Keratinocyte (primary cell): Measurements from ENCODE around the gene DIO3. TPM values are rescaled to one million over a fixed set of nuclear protein-coding genes. Genes with fewer than 3 reads are reported as not detected.

ENCODE experiments used
- DNase-seq: peaks from one replicate; pipeline ENCODE4 v3.0.0-alpha.2; 2011; ENCODE audit warnings: low read depth, missing footprints, low spot score
- FAIRE-seq: peaks from 2 replicates; lab custom pipeline; 2011; peaks lifted over from hg19 to GRCh38; lab: Jason Lieb, UNC
- H2AFZ ChIP-seq: 2 replicates; pipeline ENCODE4 v1.6.0; 2012; ENCODE audit warnings: low read length, control low read depth, inconsistent platforms; ENCODE audit not compliant: control insufficient read depth
- H3K27ac ChIP-seq: 2 replicates; pipeline ENCODE4 v1.5.1; 2011; ENCODE audit warnings: low read length; ENCODE audit not compliant: control insufficient read depth, insufficient read depth
- H3K27me3 ChIP-seq: 3 replicates; pipeline ENCODE4 v1.6.0; 2011; ENCODE audit warnings: low read length; ENCODE audit not compliant: control insufficient read depth, insufficient read depth; ENCODE audit errors: extremely low read depth
- H3K36me3 ChIP-seq, 2 experiments: 2 replicates in 1 of 2; 3 replicates in 1 of 2; pipeline ENCODE4 v1.5.1; 2011; ENCODE audit warnings: low read length in 2 of 2, mild to moderate bottlenecking in 1 of 2; ENCODE audit not compliant: control insufficient read depth in 2 of 2, insufficient read depth in 2 of 2; ENCODE audit errors: extremely low read depth in 1 of 2
- H3K4me1 ChIP-seq: 3 replicates; pipeline ENCODE4 v1.5.1; 2011; ENCODE audit warnings: low read length; ENCODE audit not compliant: control insufficient read depth, insufficient read depth; ENCODE audit errors: extremely low read depth
- H3K4me2 ChIP-seq: 3 replicates; pipeline ENCODE4 v1.6.0; 2011; ENCODE audit warnings: low read depth, low read length; ENCODE audit not compliant: control insufficient read depth, insufficient read depth; ENCODE audit errors: extremely low read depth
- H3K4me3 ChIP-seq, 3 experiments: fragments of 200-600 bp in 1 of 3; sonication (generic) in 1 of 3; 2 replicates in 2 of 3; 3 replicates in 1 of 3; pipeline ENCODE4 v1.5.1; 2011 to 2016; ENCODE audit warnings: low read length in 3 of 3, mild to moderate bottlenecking in 3 of 3, control low read depth in 2 of 3, inconsistent platforms in 1 of 3, low read depth in 1 of 3, mixed read lengths in 1 of 3, mixed run types in 1 of 3, moderate library complexity in 1 of 3; ENCODE audit not compliant: control insufficient read depth in 2 of 3, insufficient read depth in 2 of 3; ENCODE audit errors: extremely low read depth in 1 of 3
- H3K79me2 ChIP-seq: 2 replicates; pipeline ENCODE4 v1.6.0; 2012; ENCODE audit warnings: low read length; ENCODE audit not compliant: control insufficient read depth, insufficient read depth
- H3K9ac ChIP-seq: 3 replicates; pipeline ENCODE4 v1.6.0; 2011; ENCODE audit warnings: low read length; ENCODE audit not compliant: control insufficient read depth, insufficient read depth; ENCODE audit errors: extremely low read depth
- H3K9me1 ChIP-seq: 3 replicates; pipeline ENCODE4 v1.6.0; 2011; ENCODE audit warnings: low read length; ENCODE audit not compliant: control insufficient read depth, insufficient read depth; ENCODE audit errors: extremely low read depth
- H3K9me3 ChIP-seq: 2 replicates; pipeline ENCODE4 v1.5.1; 2012; ENCODE audit warnings: low read depth, low read length; ENCODE audit not compliant: control insufficient read depth
- H4K20me1 ChIP-seq: 3 replicates; pipeline ENCODE4 v1.6.0; 2011; ENCODE audit warnings: low read length; ENCODE audit not compliant: control insufficient read depth, insufficient read depth; ENCODE audit errors: extremely low read depth
- EZH2 ChIP-seq: IDR thresholded peaks from one replicate; pipeline ENCODE4 v1.6.1; 2012; ENCODE audit warnings: inconsistent platforms, mild to moderate bottlenecking, low read length, moderate library complexity
- dilution Hi-C: fragments of 300-500 bp; cut with MboI; formaldehyde crosslinking; loops from one replicate; pipeline ENCODE4 v1.7.0; 2020; ENCODE audit warnings: low sequenced_read_pairs; ENCODE audit not compliant: extremely low pct_ligation_motif_present
- polyA plus RNA-seq, 5 experiments: library from polyadenylated mRNA; depleted of rRNA in 3 of 5; stranded (reverse) in 3 of 5; stranded (forward) in 1 of 5; unstranded in 1 of 5; fragments of >200 nt; gene quantifications; 1 replicate in 1 of 5; 2 replicates in 3 of 5; 3 replicates in 1 of 5; pipeline versions ENCODE4 v1.2.1 to v1.2.3, GENCODE V29; 2011 to 2012; ENCODE audit warnings: missing spikeins in 2 of 5, low read depth in 1 of 5, low replicate concordance in 1 of 5
- TF ChIP-seq, protein P1 (sequence below), 3 experiments: IDR thresholded peaks in 1 of 3; conservative IDR thresholded peaks in 1 of 3; optimal IDR thresholded peaks in 1 of 3; 2 replicates in 2 of 3; 3 replicates in 1 of 3; pipeline versions ENCODE3 to v1.5.1; 2011; ENCODE audit warnings: low read length in 3 of 3, mild to moderate bottlenecking in 3 of 3, moderate library complexity in 2 of 3, control low read depth in 1 of 3, inconsistent platforms in 1 of 3; ENCODE audit not compliant: insufficient read depth in 2 of 3; ENCODE audit errors: extremely low read depth in 1 of 3

DIO3 gene
- polyA plus RNA-seq, 1 donor (not counting 4 experiments of a cell fraction or from before 2014, with no cell fraction given): not detected

DNA sequence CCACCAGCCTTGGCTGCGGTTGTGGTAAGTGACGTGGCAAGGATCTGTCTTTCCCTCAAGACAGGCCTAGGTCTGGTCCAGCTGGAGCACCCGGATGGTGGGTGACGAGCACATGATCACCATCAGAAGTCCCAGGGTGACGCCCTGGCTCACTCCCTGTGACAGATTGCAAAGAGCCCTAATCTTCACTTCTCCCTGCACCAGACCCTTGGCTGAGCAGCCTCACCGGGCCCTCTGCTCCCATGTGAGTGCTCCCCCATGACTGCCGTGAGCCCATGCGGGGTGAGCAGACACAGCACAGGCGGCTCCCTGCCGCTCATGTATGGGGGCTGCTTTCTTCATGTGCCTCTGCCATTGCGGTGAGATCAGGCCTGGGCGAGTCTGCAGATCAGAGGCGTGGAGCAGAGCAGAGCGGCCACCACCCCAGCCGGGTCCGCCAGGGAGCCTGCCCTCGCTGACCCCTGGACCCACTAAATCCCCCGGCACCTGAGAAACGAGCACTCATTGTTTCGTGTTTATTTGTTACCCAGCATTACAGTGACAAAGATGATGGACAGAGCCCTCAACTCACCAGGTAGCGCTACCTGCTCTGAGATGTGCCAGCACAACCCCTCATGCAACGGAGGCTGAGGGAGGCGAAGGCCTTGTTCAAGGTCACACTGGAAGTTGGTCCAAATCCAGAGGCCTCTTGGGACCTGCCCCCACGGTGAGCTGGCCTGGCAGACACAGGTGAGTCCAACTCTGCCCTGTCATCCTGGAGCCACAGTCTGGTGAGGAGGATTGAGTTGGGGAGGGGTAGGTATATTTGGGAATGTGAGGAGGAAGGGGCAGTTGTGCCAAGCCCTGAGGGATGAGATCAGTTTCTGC, 9.3 kb upstream of the DIO3 start:
- dilution Hi-C loops: no loop called here
- H3K27me3 ChIP-seq: peaks cover 14% of the 10 kb centered on the region
- no peak overlapping the region for H3K27ac ChIP-seq
- FAIRE-seq (no peak), DNase-seq (no peak)
- H3K9ac ChIP-seq: no peak overlapping the region
- H3K4me3 ChIP-seq: no peak overlapping the region
- H2AFZ ChIP-seq: no peak overlapping the region
- H4K20me1 ChIP-seq: no peaks in the 10 kb centered on the region
- H3K79me2 ChIP-seq: no peaks in the 10 kb centered on the region
- H3K36me3 ChIP-seq: no peaks in the 10 kb centered on the region
- TF ChIP-seq EZH2: no peak
- TF ChIP-seq, protein P1, sequence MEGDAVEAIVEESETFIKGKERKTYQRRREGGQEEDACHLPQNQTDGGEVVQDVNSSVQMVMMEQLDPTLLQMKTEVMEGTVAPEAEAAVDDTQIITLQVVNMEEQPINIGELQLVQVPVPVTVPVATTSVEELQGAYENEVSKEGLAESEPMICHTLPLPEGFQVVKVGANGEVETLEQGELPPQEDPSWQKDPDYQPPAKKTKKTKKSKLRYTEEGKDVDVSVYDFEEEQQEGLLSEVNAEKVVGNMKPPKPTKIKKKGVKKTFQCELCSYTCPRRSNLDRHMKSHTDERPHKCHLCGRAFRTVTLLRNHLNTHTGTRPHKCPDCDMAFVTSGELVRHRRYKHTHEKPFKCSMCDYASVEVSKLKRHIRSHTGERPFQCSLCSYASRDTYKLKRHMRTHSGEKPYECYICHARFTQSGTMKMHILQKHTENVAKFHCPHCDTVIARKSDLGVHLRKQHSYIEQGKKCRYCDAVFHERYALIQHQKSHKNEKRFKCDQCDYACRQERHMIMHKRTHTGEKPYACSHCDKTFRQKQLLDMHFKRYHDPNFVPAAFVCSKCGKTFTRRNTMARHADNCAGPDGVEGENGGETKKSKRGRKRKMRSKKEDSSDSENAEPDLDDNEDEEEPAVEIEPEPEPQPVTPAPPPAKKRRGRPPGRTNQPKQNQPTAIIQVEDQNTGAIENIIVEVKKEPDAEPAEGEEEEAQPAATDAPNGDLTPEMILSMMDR (optimal IDR thresholded peaks at IDR 0.05 in 1 of 3, IDR thresholded peaks at IDR 0.05 in 1 of 3, conservative IDR thresholded peaks at IDR 0.05 in 1 of 3; ENCODE audit: extremely low read depth in 1 of 3, insufficient read depth in 2 of 3, low read length in 3 of 3): no peak
- H3K4me2 ChIP-seq: no peak overlapping the region
- H3K9me3 ChIP-seq: no peaks in the 10 kb centered on the region
- H3K4me1 ChIP-seq: no peaks in the 10 kb centered on the region
- no peaks in the 10 kb centered on the region for H3K9me1 ChIP-seq

DNA sequence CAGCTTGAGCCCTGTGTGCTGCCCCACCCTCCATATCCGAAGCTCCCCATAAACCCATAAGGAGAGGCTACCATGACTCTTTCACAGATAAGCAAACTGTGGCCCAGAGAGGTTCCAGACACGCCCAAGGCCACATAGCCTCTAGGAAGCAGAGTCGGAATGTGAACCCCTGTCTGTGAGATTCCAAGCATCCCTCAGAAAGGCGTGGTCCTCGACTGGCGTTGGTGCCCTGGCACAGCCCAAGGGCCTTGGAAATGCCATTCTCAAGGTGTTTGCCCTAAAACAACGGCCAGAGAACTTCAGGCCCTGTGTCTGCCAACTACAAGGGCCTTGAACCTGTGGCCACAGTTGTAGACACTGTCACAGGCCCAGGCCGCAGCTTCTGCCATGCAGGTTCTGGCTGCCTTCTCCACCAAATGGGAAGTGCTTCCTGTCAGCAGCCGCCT, 8.5 kb upstream of the DIO3 start:
- FAIRE-seq (no peak), DNase-seq (no peak)
- peaks cover 22% of the 10 kb centered on the region for H3K27me3 ChIP-seq
- no peak overlapping the region for H3K9ac ChIP-seq
- dilution Hi-C loops: no loop called here
- no peak overlapping the region for H2AFZ ChIP-seq
- no peaks in the 10 kb centered on the region for H3K36me3 ChIP-seq
- no peaks in the 10 kb centered on the region for H4K20me1 ChIP-seq
- TF ChIP-seq, protein P1 (optimal IDR thresholded peaks at IDR 0.05 in 1 of 3, IDR thresholded peaks at IDR 0.05 in 1 of 3, conservative IDR thresholded peaks at IDR 0.05 in 1 of 3; ENCODE audit: extremely low read depth in 1 of 3, insufficient read depth in 2 of 3, low read length in 3 of 3): no peak
- TF ChIP-seq EZH2: no peak
- H3K4me1 ChIP-seq: no peaks in the 10 kb centered on the region
- no peak overlapping the region for H3K27ac ChIP-seq
- H3K9me1 ChIP-seq: no peaks in the 10 kb centered on the region
- no peaks in the 10 kb centered on the region for H3K9me3 ChIP-seq
- H3K79me2 ChIP-seq: no peaks in the 10 kb centered on the region
- H3K4me2 ChIP-seq: no peak overlapping the region
- no peak overlapping the region for H3K4me3 ChIP-seq
